RWPE1 (cell line): ENCODE results near the gene ABR.
A peak's percentile ranks its signal among the peaks of the same experiment; 100 is the strongest.
"Not testable (repeated sequence)": the region's sequence is repeated elsewhere in the genome, so short reads cannot be mapped to it uniquely, and the experiment has no call there.

Source experiments
- CTCF ChIA-PET: fragments of 350-600 bp; sonication (Branson Sonifier 250); formaldehyde crosslinking; extraction: SDS; loops from one replicate; lab custom pipeline; 2021; lab: Yijun Ruan, JAX
- POLR2A ChIA-PET: fragments of 400-600 bp; formaldehyde crosslinking; extraction: SDS; loops from one replicate; lab custom pipeline; 2020; ENCODE audit warnings: antibody characterized with exemption; ENCODE audit not compliant: low non-redundant PET; lab: Yijun Ruan, JAX
- DNase-seq: peaks from one replicate; pipeline ENCODE4 v3.0.0; 2012; ENCODE audit warnings: low spot score
- H3K27ac ChIP-seq: fragments of 450-650 bp; 2 replicates; pipeline ENCODE4 v1.5.1; 2017
- TF ChIP-seq, protein P1 (sequence below): fragments of 450-650 bp; conservative IDR thresholded peaks from 2 replicates; pipeline ENCODE4 v1.5.1; 2017; ENCODE audit warnings: low read depth, mild to moderate bottlenecking

The ABR gene

DNA sequence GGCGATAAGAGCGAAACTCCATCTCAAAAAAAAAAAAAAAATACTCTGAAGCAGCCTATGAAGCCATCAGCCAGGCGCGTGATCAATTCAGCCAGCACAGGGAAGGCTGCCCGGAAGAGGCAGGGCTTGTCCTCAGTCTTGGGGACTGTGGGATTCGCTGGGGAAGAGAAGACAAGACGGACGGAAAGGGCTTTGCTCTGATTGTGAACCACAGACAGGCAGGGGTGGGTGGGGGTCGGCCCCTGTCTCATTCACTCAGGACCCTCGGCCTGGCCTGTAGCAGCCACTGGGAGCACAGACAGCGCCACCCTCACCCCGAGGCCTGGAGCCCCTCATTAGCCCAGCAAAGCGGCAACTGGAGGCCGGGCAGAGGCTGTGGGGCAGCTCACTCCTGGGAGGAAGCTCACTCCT lies 37.2 kb downstream of the ABR start:
- ChIA-PET CTCF (no interaction called here), POLR2A (interaction anchor here (0.6 kb wide), 1 partner anchor 113 kb away, joined by 3 read pairs; no protein-coding TSS in a partner anchor)
- no peak overlapping the region for H3K27ac ChIP-seq
- no peak for DNase-seq
- TF ChIP-seq, protein P1, sequence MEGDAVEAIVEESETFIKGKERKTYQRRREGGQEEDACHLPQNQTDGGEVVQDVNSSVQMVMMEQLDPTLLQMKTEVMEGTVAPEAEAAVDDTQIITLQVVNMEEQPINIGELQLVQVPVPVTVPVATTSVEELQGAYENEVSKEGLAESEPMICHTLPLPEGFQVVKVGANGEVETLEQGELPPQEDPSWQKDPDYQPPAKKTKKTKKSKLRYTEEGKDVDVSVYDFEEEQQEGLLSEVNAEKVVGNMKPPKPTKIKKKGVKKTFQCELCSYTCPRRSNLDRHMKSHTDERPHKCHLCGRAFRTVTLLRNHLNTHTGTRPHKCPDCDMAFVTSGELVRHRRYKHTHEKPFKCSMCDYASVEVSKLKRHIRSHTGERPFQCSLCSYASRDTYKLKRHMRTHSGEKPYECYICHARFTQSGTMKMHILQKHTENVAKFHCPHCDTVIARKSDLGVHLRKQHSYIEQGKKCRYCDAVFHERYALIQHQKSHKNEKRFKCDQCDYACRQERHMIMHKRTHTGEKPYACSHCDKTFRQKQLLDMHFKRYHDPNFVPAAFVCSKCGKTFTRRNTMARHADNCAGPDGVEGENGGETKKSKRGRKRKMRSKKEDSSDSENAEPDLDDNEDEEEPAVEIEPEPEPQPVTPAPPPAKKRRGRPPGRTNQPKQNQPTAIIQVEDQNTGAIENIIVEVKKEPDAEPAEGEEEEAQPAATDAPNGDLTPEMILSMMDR: no peak

DNA sequence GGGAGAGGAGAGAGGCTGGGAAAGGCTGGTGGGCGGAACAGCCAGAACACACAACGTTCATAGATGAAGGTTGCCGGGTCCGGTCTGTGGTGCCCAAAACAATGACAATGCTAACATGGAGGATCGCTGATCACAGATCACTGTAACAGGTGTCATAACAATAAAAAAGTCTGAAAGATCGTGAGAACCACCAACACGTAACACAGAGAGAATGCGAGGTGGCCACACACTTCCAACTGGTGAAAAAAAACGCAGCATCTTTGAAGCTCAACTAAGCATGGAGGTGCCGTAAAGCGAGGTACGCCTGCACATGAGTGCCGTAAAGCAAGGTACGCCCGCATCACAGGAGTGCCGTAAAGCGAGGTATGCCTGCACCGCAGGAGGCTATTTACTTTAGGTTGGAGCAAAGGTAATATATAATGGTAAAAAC lies 42.3 kb downstream of the ABR start:
- ChIA-PET CTCF (interaction anchor here (0.6 to 0.8 kb wide), 3 partner anchors 15 to 46 kb away, joined by 3 to 5 read pairs (median 3); no protein-coding TSS in a partner anchor), POLR2A (interaction anchor here (0.6 to 1.0 kb wide), 4 partner anchors 81 to 812 kb away, joined by 3 to 5 read pairs (median 4); no protein-coding TSS in a partner anchor)
- TF ChIP-seq, protein P1: no peak
- peak; percentile 83 for DNase-seq
- peak overlapping the region; percentile 51 for H3K27ac ChIP-seq

DNA sequence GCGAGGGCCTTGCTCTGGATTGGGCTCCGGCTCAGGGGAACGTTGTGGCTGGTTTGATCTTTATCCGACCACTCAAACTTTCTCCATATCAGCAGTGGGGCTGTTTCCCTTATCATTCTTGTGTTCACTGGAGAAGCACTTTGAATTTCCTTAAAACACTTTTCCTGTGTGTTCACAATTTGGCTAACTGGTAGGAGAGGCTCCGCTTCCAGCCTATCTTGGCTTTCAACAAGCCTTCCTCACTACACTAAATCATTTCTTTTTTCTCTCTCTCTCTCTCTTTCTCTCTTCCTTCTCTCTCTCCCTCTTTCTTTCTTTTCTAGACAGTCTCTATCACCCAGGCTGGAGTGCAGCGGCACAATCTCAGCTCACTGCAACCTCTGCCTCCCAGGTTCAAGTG lies 43.0 kb downstream of the ABR start:
- POLR2A ChIA-PET: no interaction called here
- no peak overlapping the region for H3K27ac ChIP-seq
- no peak for DNase-seq
- CTCF ChIA-PET: interaction anchor here (0.7 to 0.8 kb wide), 2 partner anchors 14 to 45 kb away, joined by 3 to 5 read pairs; no protein-coding TSS in a partner anchor
- TF ChIP-seq, protein P1: no peak

DNA sequence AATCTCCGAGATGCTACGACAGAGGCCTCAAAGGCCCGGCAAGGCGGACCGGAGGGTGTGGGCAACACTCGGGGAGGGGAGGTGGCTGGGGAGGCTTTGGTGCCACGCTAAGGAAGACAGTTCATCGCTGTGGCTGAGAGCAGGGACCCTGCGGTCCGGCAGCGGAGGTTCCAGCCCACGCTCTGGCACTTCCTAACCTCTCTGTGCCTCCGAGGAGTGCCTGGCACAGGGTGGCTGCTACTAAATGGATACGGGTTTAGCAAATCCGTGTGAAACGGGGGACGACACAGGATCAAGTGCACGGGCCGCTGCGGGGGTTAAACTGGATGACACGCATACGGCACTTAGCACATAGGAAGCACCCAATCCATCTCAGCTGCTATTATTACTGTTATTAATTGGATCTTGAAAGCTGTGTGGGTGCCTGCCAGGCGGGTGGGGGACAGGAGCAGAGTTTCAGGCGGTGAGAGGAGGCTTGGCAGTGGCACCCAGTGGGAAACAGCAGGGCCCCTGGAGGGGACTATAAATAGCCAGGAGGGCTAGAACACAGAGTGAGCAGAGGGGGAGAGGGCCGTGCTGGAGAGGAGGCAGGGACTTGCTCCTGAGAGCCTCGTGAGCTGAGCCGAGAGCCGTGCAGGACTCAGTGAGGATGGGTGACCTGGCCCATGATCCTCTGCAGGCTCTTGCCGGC lies 45.0 kb downstream of the ABR start:
- POLR2A ChIA-PET: no interaction called here
- no peak overlapping the region for H3K27ac ChIP-seq
- DNase-seq: no peak
- TF ChIP-seq, protein P1: no peak
- CTCF ChIA-PET: interaction anchor here (0.6 kb wide), 1 partner anchor 15 kb away, joined by 4 read pairs; no protein-coding TSS in a partner anchor

DNA sequence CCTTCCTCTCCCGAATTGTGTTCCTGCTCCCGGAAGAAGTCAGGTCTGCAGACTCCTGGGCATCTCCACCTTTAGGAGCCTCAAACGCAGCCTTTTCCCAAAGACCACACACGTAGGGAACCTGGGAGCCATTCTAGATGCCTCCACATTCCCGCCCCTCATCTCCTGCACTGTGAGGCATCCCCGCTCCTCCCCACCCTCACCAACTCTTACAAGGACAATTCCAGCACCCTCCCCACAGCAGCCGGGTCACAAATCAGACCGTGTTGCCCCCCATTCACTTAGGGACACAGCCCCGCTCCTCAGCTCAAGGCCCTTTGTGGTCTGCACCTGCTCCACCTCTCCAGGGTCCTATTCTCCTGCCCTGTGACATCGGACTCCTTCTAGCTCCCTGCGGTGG lies 49.6 kb downstream of the ABR start:
- ChIA-PET POLR2A (no interaction called here), CTCF (no interaction called here)
- TF ChIP-seq, protein P1: no peak
- H3K27ac ChIP-seq: no peak overlapping the region
- DNase-seq: no peak

DNA sequence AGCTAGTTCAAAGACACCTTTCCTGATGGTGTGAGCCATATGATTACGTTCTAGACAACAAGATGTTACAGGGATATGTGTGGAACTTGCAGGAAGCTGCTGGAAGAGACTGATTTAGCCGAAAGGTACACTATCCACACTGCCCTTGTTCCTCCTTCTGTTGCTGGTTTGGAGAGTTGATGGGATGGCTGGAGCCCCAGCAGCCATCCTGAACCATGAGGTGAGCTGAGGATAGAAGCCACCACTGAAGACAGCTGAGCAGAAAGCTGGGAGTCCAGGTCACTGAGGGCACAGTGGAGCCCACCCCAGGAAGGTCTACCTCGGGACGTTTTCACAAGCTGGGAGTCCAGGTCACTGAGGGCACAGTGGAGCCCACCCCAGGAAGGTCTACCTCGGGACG lies 51.3 kb downstream of the ABR start:
- POLR2A ChIA-PET, H3K27ac ChIP-seq, DNase-seq: not testable (repeated sequence)
- CTCF ChIA-PET: interaction anchor here (0.7 kb wide), 1 partner anchor 52 kb away, joined by 3 read pairs; no protein-coding TSS in a partner anchor
